HG03342 (cell line): ENCODE measurements around the gene SORT1.
"Not testable (repeated sequence)": the region's sequence is repeated elsewhere in the genome, so short reads cannot be mapped to it uniquely, and the experiment has no call there.

Experiments
- ATAC-seq: cut with Tn5 transposase; IDR thresholded peaks from one replicate; pipeline ENCODE4 v1.9.1; 2021; ENCODE audit warnings: mild to moderate bottlenecking, moderate library complexity; ENCODE audit not compliant: unreplicated experiment

The SORT1 gene

GRCh38 chr1:109350182-109350581 is 47.5 kb downstream of the SORT1 start:
- ATAC-seq = no peak

- no peak for ATAC-seq
Measured at GRCh38 chr1:109347511-109347910, 50.2 kb downstream of the SORT1 start.

GRCh38 chr1:109341944-109342930 is 55.5 kb downstream of the SORT1 start:
- no peak for ATAC-seq

GRCh38 chr1:109338608-109339007 is 59.1 kb downstream of the SORT1 start:
- ATAC-seq = no peak

- no peak for ATAC-seq
Measured at GRCh38 chr1:109338091-109338490, 59.6 kb downstream of the SORT1 start.

- no peak for ATAC-seq
Measured at GRCh38 chr1:109335091-109335490, 62.6 kb downstream of the SORT1 start.

GRCh38 chr1:109331113-109331512 is 66.6 kb downstream of the SORT1 start:
- ATAC-seq = no peak

- no peak for ATAC-seq
Measured at GRCh38 chr1:109327285-109327684, 70.4 kb downstream of the SORT1 start.

GRCh38 chr1:109322974-109323373 is 74.7 kb downstream of the SORT1 start:
- ATAC-seq = no peak

GRCh38 chr1:109319114-109319513 is 78.6 kb downstream of the SORT1 start:
- no peak for ATAC-seq

- ATAC-seq = no peak
Measured at GRCh38 chr1:109316506-109316905, 81.2 kb downstream of the SORT1 start.

- no peak for ATAC-seq
Measured at GRCh38 chr1:109315288-109315687, 82.4 kb downstream of the SORT1 start.

- ATAC-seq = no peak
Measured at GRCh38 chr1:109314795-109315194, 82.9 kb downstream of the SORT1 start.

GRCh38 chr1:109312978-109313775 is 84.5 kb downstream of the SORT1 start:
- no peak for ATAC-seq

GRCh38 chr1:109312246-109312645 is 85.5 kb downstream of the SORT1 start:
- no peak for ATAC-seq

- ATAC-seq = no peak
Measured at GRCh38 chr1:109309347-109309746, 88.4 kb downstream of the SORT1 start.

GRCh38 chr1:109307274-109308021 is 90.3 kb downstream of the SORT1 start:
- no peak for ATAC-seq

GRCh38 chr1:109306832-109307273 is 90.9 kb downstream of the SORT1 start, which contains the start of gene MYBPHL:
Gene MYBPHL (minus strand): TSS chr1:109307011. CDS start chr1:109306991, 20 bp downstream.
- no peak for ATAC-seq

- ATAC-seq = not testable (repeated sequence)
Measured at GRCh38 chr1:109305991-109306390, 91.7 kb downstream of the SORT1 start.

GRCh38 chr1:109304226-109304920 is 93.3 kb downstream of the SORT1 start:
- ATAC-seq = no peak
